Nephron progenitor cell (in vitro differentiated cells): ENCODE data around the gene STAT3.

Source experiments
- DNase-seq: peaks from one replicate; pipeline ENCODE4 v3.0.0; 2021
- H3K27ac Mint-ChIP-seq: 2 replicates; pipeline ENCODE4 v1.8.0; 2021; ENCODE audit warnings: mild to moderate bottlenecking, moderate library complexity, mixed read lengths
- H3K27me3 Mint-ChIP-seq: 2 replicates; pipeline ENCODE4 v1.8.0; 2021; ENCODE audit warnings: mild to moderate bottlenecking, low read depth, mixed read lengths; ENCODE audit not compliant: poor library complexity
- H3K36me3 Mint-ChIP-seq: 2 replicates; pipeline ENCODE4 v1.8.0; 2021; ENCODE audit warnings: low read depth, mixed read lengths
- H3K4me1 Mint-ChIP-seq: 2 replicates; pipeline ENCODE4 v1.8.0; 2021; ENCODE audit warnings: mixed read lengths
- H3K4me3 Mint-ChIP-seq: 2 replicates; pipeline ENCODE4 v1.8.0; 2021; ENCODE audit warnings: mild to moderate bottlenecking, moderate library complexity, mixed read lengths
- H3K9me3 Mint-ChIP-seq: 2 replicates; pipeline ENCODE4 v1.8.0; 2021; ENCODE audit warnings: mild to moderate bottlenecking, moderate library complexity, mixed read lengths
- TF ChIP-seq, protein P1 (sequence below): fragments of 200-600 bp; sonication (generic); IDR thresholded peaks from 2 replicates; pipeline ENCODE4 v1.5.0; 2021; ENCODE audit warnings: antibody characterized with exemption

Gene STAT3

DNA sequence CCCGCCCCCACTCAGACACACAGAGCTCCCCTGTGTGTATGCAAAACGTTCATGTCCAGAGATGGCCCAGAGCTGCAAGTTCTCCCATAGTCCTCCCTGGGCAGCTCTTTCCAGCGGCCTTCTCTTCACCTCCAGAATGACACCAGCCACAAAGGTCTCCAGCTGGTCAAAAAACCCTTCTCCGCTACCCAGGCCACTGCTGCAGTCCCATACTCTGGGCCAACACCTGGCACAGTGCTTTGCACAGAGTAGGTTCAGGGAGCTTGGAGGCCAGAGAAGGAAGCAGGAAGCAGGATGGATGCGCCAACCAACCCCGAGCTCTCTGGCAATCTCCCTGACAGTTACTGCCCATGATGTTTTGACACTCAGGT, 110.9 kb downstream of the STAT3 start:
- Mint-ChIP-seq H3K36me3 (no peaks in the 10 kb centered on the region), H3K9me3 (no peaks in the 10 kb centered on the region), H3K27me3 (peaks cover 17% of the 10 kb centered on the region), H3K4me3 (peak overlapping the region; percentile 82), H3K27ac (peak overlapping the region; percentile 54), H3K4me1 (peaks cover 44% of the 10 kb centered on the region)
- no peak for DNase-seq
- TF ChIP-seq, protein P1, sequence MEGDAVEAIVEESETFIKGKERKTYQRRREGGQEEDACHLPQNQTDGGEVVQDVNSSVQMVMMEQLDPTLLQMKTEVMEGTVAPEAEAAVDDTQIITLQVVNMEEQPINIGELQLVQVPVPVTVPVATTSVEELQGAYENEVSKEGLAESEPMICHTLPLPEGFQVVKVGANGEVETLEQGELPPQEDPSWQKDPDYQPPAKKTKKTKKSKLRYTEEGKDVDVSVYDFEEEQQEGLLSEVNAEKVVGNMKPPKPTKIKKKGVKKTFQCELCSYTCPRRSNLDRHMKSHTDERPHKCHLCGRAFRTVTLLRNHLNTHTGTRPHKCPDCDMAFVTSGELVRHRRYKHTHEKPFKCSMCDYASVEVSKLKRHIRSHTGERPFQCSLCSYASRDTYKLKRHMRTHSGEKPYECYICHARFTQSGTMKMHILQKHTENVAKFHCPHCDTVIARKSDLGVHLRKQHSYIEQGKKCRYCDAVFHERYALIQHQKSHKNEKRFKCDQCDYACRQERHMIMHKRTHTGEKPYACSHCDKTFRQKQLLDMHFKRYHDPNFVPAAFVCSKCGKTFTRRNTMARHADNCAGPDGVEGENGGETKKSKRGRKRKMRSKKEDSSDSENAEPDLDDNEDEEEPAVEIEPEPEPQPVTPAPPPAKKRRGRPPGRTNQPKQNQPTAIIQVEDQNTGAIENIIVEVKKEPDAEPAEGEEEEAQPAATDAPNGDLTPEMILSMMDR, result no peak

DNA sequence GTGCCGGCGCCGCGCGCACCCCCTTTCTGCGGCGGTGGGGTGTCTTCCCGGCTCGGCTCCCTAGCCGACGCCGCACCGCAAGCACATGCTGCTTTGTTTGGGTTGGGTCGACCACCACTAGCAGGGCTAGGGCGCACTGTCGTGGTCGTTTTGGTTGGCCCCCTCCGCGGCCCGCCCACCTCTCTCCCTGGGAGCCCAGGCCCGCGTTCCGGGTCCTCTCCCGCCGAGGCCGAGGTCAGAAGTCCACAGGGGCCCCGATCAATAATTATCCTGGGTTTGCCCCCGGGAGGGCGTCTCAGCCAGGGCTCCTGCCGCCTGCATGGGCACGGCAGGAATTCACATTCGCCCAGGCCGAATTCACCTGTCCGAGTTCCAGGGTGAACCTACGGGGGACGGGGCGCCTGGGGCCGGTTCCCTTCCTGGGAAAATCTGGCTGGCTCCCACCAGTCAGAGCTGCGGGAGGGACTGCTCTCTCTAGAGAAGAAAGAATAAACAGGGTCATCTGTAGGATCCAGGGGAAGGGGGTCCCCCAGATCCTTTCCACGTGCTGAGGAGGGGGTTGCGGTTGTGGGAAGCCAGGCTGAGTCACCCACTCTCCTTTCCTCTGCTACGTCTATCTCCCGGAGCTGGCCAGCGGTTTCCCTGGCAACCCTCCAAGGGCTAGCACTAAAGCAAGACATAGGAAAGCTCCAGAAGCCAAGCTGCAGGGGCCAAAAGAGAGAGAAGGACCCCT, 111.5 kb downstream of the STAT3 start:
- Mint-ChIP-seq H3K27ac (peak overlapping the region; percentile 54), H3K9me3 (no peaks in the 10 kb centered on the region), H3K4me3 (peak overlapping the region; percentile 82), H3K4me1 (peaks cover 49% of the 10 kb centered on the region), H3K36me3 (no peaks in the 10 kb centered on the region), H3K27me3 (peaks cover 15% of the 10 kb centered on the region)
- DNase-seq, result peak; percentile 39
- TF ChIP-seq, protein P1, result no peak

DNA sequence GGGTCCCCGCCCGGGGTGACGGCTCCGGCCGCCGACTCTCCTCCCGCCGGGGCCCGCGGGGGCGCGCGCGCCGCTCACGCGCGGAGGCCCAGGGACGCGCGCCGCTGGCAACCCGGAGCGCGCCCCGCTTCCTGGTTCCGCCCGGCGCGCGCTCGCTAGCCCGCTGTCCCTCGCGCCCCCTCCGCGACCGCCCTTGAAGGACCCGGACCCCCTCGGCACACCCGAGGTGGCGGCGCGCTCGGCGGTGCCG, 112.0 kb downstream of the STAT3 start, which contains the start of gene STAT5B:
Gene STAT5B (minus strand): TSS at position 33 of the 250 bp plus-strand sequence. CDS start 44,264 bp downstream, outside the sequence.
- peak within 1 kb of the TSS; percentile 92 for H3K4me3 Mint-ChIP-seq
- H3K27ac Mint-ChIP-seq, result peak within 1 kb of the TSS; percentile 54
- H3K9me3 Mint-ChIP-seq, result no peaks in the 10 kb centered on the region
- DNase-seq, result peak; percentile 74
- peaks cover 14% of the 10 kb centered on the region for H3K27me3 Mint-ChIP-seq
- peaks cover 53% of the 10 kb centered on the region for H3K4me1 Mint-ChIP-seq
- TF ChIP-seq, protein P1, result no peak
- no peaks in the 10 kb centered on the region for H3K36me3 Mint-ChIP-seq

DNA sequence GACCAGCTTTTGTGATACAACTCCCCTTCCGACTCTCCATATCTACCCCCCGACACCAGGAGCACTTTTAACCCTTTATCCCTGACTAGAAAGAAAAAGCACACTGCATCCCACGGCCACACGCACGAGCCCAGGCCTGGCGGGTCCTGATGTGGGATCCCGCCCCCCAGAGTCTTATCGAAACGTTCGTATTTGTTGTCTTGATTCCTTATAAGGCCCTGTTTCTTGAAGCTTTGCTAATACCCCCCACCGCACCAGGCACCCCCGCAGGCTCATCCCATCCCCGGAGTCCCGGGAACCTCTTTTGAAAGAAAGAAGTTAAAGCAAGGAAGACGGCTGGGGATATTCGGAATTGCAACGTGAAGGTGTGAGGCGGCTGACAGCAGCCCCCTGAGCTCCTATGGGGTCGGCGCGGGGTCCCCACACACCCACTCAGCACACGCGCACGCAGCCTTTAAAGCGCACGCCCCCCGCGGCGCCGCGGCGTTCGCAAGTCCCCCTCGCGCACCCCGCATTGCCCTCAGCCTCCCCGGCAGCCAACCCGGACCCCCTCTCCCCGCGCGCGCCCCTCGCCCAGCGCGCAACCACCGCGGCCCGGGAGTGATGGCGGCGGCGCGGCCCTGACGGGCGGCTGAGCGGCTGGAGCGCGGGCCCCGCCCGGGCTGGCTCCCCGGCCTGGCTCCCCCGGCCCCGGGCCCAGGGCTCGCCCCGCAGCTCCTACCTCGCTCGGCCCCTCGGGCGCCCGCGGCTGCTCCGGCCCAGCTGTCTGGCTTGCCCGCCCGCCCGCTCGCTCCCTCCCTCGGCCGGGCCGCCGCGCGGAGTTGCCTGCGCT, 112.5 kb downstream of the STAT3 start:
- Mint-ChIP-seq H3K27ac (peak overlapping the region; percentile 6), H3K36me3 (no peaks in the 10 kb centered on the region), H3K27me3 (peaks cover 14% of the 10 kb centered on the region), H3K4me3 (peak overlapping the region; percentile 92), H3K4me1 (peaks cover 55% of the 10 kb centered on the region), H3K9me3 (no peaks in the 10 kb centered on the region)
- TF ChIP-seq, protein P1, result no peak
- DNase-seq, result no peak

DNA sequence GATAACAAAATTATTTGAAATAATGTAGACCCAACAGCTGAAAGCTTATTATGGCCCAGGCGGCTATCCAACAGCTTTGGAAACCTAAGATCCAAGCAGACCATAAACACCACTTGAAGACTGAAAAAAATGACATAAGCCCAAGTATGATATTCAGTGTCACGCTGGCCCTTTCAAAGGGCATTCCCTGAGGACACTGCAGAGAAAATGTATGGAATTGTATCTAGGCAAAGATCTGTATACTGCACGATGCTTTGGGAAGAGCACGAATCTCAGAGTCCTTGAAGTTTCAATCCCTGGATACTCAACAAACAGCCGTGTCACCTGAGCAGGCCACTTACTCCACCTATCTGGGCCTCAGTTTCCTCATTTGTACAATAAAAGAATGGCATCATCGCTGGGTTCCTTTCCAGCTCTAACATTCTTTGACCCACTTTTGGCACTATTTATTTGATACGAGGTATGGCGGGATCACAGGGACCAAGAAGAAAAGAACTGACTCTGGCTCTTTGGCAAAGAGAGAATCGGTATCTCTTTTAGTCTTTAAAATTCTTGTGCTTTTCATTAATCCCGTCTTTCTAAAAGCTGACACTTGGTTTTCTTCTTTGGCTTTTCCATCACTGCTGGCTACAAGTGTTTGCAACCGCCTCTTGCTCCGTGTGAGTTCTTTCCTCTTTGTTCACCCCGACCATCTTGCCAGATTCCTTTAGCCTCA, 113.3 kb downstream of the STAT3 start:
- Mint-ChIP-seq H3K27ac (peak overlapping the region; percentile 6), H3K4me3 (peak overlapping the region; percentile 92), H3K4me1 (peaks cover 63% of the 10 kb centered on the region), H3K27me3 (peaks cover 14% of the 10 kb centered on the region), H3K36me3 (no peaks in the 10 kb centered on the region), H3K9me3 (no peaks in the 10 kb centered on the region)
- TF ChIP-seq, protein P1, result no peak
- no peak for DNase-seq
